Measurements from ENCODE around the gene ARHGEF2.
"Not testable (repeated sequence)": the region's sequence is repeated elsewhere in the genome, so short reads cannot be mapped to it uniquely, and the experiment has no call there.

The ARHGEF2 gene

DNA sequence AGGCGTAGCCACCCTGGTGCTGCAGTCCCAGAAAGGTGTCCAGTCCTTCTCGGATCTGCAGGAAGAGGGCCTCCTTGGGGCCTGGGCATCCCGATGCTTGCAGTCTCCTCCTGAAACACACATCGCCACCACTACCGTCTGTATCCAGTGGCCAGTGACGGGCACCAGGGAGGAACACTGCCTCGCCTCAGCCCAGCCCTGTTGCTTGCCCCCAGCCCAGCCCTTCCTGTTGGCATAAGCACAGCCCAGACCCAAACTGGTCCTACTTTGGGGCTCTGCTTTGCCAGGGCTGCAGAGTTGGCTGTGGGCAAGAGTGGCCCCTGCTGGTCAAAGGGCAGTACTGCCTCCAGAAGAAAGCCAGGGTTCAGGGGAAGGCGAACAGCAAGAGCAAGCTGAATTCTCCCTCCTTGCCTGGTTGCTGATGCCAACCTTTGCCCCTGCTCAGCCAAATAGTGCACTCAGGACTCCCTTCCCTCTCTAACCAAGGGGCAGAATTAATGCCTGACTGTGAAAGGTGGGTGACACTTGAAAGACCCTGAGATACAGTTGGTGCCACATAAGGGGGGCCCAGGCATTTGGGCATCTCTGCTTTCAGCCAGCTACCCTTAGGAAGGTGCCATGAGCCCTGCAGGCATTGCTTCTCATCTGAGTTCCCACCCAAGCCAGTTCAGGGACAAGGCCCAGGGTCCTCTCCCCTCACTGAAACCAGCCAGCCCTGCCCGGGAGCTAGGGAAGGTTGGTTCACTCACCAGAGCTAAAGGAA, 11.1 kb upstream of the ARHGEF2 start:
- peak; percentile 77 for DNase-seq

- not testable (repeated sequence) for DNase-seq
These were observed 6.7 kb upstream of the ARHGEF2 start for GRCh38 chr1:155984903-155985645.

GRCh38 chr1:155984341-155984740, 6.0 kb upstream of the ARHGEF2 start:
- DNase-seq, result no peak

DNA sequence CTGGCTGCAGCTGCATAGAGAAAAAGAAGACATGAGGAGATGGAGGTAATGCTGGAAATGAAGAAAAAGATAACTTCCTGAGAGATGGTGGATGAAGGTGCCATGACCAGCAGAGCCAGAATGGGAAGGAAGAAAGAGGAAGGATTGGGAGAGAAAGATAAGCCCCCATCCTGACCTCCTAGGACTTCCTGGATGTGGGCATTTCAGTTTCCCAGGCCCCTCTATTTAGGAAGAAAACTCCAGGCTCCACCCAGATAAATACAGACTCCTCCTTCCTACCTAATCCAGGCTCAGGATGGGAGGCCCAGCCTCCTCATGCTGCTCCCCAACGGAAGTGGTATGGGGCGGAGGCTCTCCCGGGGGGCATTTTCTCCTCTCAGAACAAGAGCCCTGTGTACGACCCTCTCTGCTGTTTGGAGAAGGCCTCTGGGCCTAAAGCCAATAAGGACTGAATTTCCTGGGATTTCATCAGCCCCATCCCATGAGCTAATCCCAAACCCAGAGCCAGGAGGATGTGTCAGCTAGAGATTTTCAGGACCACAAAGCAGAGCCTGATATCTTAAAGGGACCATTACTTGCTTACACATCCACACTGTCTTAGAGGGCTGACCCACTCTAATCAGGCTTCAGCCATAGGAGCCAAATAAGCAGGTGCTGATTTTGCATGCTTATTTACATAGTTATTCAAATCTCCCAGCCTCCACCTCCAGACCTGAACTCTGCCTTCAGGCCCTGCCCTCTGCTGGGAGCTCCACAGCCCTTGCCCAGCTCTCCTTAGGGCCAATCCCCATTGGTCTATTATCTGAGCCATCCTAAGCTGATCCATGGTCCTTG, 5.1 kb upstream of the ARHGEF2 start:
- DNase-seq, result no peak

DNA sequence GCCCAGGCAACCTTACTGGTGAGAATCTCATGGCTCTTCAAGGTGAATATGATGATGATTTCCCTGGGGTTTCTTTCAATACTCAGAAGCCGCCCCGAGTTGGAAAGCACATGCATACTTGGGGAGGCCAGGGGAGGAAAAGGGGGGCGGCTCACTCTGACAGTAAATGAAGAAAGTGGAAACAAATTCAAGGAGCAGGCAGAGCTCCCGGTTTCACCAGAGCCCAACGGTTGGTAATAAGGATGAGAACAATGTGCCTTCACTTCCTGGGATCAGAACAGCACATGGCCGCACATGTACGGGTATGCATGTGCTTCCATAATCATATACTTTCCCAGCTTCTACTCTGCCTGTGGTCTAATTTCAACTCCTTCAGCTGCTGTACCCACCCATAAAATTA, 3.8 kb upstream of the ARHGEF2 start:
- no peak for DNase-seq

DNA sequence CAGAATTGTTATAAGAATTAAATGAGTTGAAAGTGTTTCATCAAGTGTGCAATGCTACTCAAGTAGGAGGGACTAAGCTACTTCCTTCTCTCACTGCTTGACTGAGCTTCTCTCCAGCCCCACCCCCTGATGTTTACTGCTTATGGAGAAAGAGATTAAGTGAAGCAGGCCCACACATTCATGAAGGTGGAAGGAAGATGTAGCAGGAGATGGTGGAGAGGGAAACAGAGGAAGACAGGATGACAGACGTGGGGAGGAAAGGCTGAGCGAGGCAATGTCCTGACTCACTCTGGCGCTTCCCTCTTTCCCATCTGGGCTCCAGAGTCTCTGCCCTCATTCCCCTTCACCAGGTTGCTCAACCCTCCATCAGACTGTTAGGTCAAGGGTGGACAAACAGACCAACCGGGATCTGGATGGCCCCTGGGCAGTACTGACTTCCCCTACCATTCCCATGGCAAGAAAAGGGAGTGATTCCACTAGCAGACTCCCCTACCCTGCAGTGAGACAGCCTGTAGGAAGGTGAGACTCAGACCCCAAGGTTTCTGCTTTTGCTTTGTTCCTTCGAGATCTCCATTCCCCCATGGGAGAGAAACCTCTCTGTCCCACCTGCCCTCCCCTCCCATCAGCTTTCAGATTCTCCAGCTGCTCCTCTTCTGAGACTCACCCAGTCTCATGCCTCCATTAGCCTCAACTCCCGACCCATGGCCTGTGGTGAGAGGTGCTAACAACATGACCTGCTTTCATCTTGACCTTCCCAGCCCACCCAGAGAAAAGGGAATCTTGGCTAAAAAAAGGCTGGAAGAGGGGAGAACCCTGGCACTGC, 3.1 kb upstream of the ARHGEF2 start:
- no peak for DNase-seq

DNA sequence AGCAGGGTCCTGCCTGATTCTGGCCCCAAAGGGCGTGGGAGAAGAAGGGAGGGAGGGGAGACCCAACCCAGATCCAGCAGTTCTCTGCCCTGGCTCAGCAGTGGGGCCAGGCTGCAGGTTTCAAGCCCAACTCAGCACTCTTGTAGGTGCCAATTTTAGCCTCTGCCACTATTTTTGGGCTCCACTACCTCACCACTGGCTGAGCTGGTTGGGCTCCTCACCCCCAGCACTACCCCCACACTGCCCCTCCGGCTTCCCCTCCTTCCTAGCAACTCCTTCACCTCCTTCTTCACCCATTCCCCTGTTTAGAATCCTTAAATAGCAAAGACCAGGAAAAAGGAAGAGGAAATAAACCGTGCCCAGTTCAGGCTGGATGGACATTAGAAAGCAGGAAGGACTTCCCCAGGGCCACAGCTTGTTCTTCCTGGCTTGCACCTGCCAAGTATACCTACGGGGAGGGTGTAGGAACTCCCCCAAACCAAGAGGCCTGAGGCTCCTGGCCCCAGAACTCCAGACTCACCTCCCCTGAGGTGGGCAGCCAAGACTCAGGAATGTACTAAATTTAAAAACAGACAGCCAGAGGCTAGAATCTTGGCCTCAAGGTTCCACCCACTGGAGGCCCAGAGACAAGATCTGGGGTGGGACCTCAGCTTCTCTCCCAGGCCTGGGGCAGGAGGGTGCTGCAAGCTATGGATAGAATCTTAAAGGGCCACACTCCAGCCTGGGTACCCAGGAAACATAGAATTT, 1.4 kb upstream of the ARHGEF2 start:
- no peak for DNase-seq

DNA sequence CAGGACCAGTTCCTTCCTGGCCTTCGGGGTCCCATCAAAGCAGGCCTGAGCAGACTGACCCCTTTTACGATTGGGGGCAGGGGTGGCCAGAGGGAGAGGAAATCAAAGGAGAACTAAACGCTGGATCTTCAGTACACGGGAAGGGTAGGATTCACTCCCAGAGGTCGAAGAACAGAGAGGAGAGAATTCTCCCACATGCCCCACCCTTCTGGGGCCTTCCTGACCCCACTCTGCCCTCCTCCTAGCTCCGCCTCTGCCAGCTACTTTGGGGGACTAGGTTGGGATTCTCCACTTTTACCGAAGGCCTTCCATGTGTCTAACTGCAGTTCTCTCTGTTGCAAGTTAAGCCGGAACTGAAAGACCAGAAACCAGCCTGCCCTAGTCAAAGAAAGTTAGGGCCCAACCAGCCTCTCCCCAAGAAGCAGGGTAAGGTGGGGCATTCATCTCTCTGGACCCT, 654 bp upstream of the ARHGEF2 start:
- DNase-seq, result no peak

GRCh38 chr1:155977690-155978324, 540 bp downstream of the ARHGEF2 start:
- no peak for DNase-seq

GRCh38 chr1:155976913-155977689, 1.2 kb downstream of the ARHGEF2 start:
- DNase-seq, result no peak

DNA sequence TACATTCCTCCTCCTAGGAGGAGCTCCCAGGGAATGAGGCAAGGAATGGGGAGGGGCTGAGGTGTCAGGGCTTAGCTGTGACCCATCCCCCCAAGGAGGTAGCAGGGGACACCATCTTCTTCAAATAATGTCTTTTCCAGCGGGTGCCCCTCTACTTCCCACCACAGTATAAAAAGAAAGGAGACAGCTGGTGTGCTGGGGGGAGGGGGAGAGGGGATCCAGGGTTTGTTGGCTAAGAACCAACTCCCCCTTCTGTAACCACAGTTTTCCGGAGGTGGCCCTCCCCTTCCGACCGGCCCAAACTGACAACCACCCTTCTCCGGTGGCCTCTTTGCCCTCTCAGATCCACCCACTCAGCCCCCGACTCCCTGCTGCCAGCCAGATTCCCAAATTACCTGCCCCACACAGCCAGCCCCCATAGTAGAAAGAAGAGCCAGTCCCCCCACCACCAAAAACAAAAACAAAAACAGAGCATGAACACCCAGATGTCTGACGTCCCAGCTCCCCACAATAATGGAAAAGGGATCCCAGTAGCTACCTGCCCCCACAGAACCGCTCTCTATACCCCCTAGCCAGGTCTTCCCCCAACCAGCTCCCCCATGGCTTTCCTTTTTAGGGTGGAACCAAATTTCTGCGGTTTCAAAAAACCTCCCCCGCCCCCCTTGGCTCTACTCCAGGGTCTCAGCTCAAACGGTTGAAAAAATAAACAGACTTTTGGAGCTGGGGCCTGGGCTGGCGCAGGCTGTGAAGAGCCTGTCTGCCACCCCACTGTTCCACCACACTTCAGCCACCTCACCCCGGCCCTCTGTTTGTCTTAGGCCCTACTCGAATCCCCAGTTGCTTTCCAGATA, 2.1 kb downstream of the ARHGEF2 start:
- DNase-seq, result peak; percentile 73

DNA sequence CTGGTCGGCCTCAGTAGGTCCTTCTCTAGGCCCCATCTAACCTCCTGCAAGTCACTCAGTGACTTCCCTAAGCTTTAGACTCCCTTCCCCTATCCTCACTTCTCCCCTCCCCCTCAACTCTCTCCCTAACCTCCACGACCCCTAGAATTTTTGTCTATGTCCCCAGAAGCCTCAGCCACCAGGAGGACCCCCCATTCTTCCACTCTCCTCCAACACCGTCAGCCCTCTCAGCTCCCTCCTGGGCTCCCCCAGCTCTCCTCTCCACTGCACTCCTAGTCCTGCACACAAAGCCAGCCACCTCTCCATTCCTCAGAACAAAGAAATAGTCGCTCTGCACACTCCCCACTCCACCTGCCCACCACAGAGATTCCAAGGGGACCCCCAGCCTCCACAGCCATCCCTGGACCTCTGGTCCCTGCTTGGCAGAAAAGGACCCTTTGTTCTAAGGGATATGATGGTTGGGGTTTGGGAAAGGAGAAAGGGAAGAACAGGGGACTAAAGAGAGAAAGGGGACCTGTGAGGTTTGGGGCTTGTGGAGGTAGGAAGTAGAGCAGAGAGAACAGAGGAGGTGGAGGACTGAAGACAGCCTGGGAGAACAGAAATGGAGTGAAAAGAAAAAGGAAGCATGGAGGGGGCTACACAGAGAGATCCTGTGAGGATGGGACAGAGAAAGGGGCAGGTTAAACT, 2.8 kb downstream of the ARHGEF2 start:
- DNase-seq, result no peak

DNA sequence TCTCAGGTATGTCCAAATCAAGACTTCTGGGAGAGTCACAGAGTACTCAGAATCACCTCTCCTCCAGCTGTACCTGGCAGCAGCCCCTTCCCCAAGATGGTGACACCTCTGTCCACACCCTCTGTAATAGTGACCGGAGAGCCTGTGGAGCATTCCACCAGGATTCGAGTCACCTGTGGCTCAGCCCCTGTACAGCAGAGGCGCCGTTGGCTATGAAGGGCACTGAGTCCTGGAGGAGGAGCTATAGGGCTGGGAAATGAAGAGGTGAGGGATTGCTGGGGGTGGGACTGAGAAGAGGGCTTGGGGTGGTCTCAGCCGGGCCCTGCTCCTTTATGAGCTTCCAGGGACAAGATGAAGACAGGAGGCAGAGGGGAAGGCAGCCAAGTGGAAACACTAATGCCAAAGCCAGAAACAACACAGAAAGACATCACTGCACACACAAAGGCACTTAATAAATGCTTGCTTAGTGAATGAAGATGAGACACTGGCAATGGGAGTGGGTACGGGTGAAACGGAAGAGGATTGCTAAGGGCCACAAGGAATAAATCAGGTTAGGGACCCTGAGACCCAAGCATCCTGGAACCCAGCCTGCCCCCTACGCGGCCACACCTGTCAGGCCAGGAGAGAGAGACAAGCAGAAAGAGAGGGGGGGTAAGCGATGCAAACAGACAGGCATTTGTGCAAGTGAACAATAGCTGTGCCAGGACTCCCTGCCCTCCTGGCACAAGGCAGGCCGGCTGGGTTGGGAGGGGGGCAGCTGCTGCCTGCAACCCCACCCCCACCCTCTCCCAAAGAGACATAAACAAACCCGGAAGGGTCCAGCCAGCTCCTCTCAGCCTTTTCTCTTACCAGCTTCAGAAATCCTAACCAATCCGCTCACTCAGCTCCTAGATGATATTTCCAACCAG, 3.9 kb downstream of the ARHGEF2 start:
- DNase-seq, result no peak

- DNase-seq, result no peak
These were observed 4.6 kb downstream of the ARHGEF2 start for GRCh38 chr1:155973723-155974122.

DNA sequence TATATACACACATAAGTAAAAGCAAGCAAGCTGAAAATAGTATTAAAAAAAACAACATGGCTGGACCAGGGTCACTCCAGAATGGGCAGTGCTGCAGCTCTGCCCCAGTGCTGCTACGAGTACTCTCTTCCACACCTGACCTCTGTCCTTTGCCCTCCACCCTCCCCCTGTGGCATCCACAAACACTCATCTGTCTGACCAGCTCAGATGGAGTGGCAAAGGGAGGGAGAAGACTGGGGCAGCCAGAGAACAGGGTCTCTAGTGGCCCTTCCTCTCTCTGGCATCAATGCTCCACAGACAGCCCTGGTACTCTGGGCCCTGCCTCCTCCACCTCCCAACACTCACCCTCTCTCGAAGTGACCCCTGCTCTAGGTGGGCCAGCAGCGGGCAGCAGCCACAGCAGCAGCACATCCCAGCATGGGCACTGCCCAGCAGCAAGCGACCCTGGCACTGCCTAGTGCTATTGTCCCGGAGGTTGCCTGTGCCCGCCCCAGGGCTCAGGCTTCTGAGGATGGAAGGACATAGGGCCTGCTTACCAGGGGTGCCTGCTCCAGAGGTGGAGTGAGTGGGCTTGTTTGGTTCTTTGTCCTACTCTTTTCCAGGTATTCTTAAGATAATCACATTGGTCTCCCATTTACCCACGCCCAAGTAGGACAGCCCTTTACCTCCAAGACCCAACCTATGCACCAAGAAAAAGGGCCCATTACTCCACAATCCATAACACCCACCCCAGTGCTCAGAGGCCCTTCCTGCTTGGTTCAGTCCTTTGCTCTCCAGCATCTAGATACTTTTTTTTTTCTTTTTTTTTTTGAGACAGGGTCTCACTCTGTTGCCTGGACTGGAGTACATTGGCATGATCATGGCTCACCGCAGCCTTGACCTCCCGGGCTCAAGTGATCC, 6.2 kb downstream of the ARHGEF2 start:
- no peak for DNase-seq

DNA sequence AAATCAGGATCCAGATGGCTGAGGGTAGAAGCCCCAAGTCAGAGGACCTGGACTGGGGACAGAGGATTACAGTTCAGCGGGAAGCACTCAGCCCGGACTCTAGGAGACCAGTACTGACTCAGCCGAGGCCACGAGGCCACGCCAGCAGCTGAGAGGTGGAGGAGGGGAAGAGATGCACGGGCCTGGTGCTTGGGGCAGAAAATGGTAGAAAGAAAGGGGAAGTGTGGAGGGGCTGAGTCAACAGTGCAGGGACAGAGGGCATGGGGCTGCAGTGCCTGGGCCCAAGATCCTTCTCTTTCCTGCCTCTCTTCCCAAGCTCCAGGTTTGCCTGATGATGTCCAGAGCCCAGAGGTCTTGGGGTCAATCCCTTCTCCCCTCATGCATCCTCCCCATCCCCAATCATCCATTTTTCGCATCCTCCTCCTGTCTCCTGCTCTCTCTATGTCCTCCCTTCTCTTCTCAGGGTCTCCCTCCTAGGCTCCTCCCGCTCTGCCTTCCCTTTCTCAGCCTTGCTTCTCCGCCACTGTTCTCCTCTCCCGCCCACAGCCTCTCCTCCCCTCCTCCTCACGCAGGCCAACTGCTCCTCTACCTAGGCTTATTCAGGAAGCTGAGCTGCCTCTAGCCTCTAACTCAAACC, 7.7 kb downstream of the ARHGEF2 start:
- DNase-seq, result no peak
